ENCODE data around the gene STEAP4. TPM values are rescaled to one million over a fixed set of nuclear protein-coding genes. Genes with fewer than 3 reads are reported as not detected.

STEAP4 gene
- total and polyA plus RNA-seq, 2 of the 13 experiments (the other 11 are each of a cell fraction or from before 2014, with no cell fraction given), result not detected

- no peak for TF ChIP-seq ZFP41 (CRISPR knock-in tag; IDR thresholded peaks at IDR 0.05; ENCODE audit: borderline replicate concordance)
- no peak for TF ChIP-seq ZNF619 (CRISPR knock-in tag; IDR thresholded peaks at IDR 0.05)
- in situ Hi-C loops (cut with HindIII; ENCODE audit: extremely low pct_ligation_motif_present, low pct_unique_long_range_greater_than_20kb) (no loop called here), intact Hi-C loops (cut with micrococcal nuclease; ENCODE audit: unreplicated experiment) (no loop called here)
- POLR2A ChIA-PET, result no interaction called here
- WGBS (ENCODE audit: low lambda C conversion rate), result 2% methylated on average over 2 of the region's 2 CpGs
- H2AFZ ChIP-seq (ENCODE audit: low read length), result no peak overlapping the region
- no peak for ATAC-seq
- H3K9ac ChIP-seq (ENCODE audit: insufficient read depth, low read depth, low read length), result no peak overlapping the region
- CTCF ChIA-PET (ENCODE audit: low intra/inter-chr PET ratio, low total read pairs), result no interaction called here
- H3K4me1 ChIP-seq (ENCODE audit: insufficient read depth, low read length), result no peaks in the 10 kb centered on the region
- no peaks in the 10 kb centered on the region for H4K20me1 ChIP-seq (ENCODE audit: insufficient read depth, low read length)
- no peaks in the 10 kb centered on the region for H3K27me3 ChIP-seq (ENCODE audit: control insufficient read depth in 1 of 2, insufficient read depth in 2 of 2, low read length in 2 of 2)
- no peak overlapping the region for H3K4me3 ChIP-seq (replicated peaks in 1 of 3; ENCODE audit: insufficient read depth in 1 of 3, low read depth in 2 of 3, low read length in 3 of 3)
- DNase-seq (ENCODE audit: low spot score), result no peak
- H3K79me2 ChIP-seq (ENCODE audit: insufficient read depth, low read length), result no peaks in the 10 kb centered on the region
- H3K36me3 ChIP-seq (replicated peaks in 1 of 2; ENCODE audit: control insufficient read depth in 1 of 2, insufficient read depth in 2 of 2, low read length in 2 of 2), result no peaks in the 10 kb centered on the region
- no peak overlapping the region for H3K27ac ChIP-seq (ENCODE audit: extremely low read length, insufficient read depth, low read length)
- H3K4me2 ChIP-seq (ENCODE audit: low read depth, low read length), result no peak overlapping the region
- H3K9me3 ChIP-seq (ENCODE audit: low read length), result no peaks in the 10 kb centered on the region
- no peak for FAIRE-seq
- BruUV-seq (replicated peaks), result no TSS peak
These were observed 17.1 kb downstream of the STEAP4 start for GRCh38 chr7:88289564-88290025.

GRCh38 chr7:88281749-88282148 lies 24.9 kb downstream of the STEAP4 start:
- Histone ChIP-seq H3K9me3 (ENCODE audit: low read length) (no peaks in the 10 kb centered on the region), H3K27ac (ENCODE audit: extremely low read length, insufficient read depth, low read length) (no peak overlapping the region), H4K20me1 (ENCODE audit: insufficient read depth, low read length) (no peaks in the 10 kb centered on the region), H3K4me2 (ENCODE audit: low read depth, low read length) (no peak overlapping the region), H2AFZ (ENCODE audit: low read length) (no peak overlapping the region), H3K4me1 (ENCODE audit: insufficient read depth, low read length) (peaks cover 8% of the 10 kb centered on the region; the same call in 1 of the 2 replicates), H3K79me2 (ENCODE audit: insufficient read depth, low read length) (no peaks in the 10 kb centered on the region), H3K27me3 (ENCODE audit: control insufficient read depth in 1 of 2, insufficient read depth in 2 of 2, low read length in 2 of 2) (no peaks in the 10 kb centered on the region; a peak in 1 of 5 replicates), H3K9ac (ENCODE audit: insufficient read depth, low read depth, low read length) (no peak overlapping the region), H3K36me3 (replicated peaks in 1 of 2; ENCODE audit: control insufficient read depth in 1 of 2, insufficient read depth in 2 of 2, low read length in 2 of 2) (no peaks in the 10 kb centered on the region), H3K4me3 (replicated peaks in 1 of 3; ENCODE audit: insufficient read depth in 1 of 3, low read depth in 2 of 3, low read length in 3 of 3) (no peak overlapping the region)
- no TSS peak for BruUV-seq (replicated peaks)
- CTCF ChIA-PET (ENCODE audit: low intra/inter-chr PET ratio, low total read pairs), result no interaction called here
- WGBS (ENCODE audit: low lambda C conversion rate), result 2% methylated on average over 2 of the region's 2 CpGs
- TF ChIP-seq IRX3 (CRISPR knock-in tag; IDR thresholded peaks at IDR 0.05; ENCODE audit: borderline replicate concordance, low read depth) (no peak), BRCA1 (CRISPR knock-in tag; IDR thresholded peaks at IDR 0.05) (no peak), TBX3 (IDR thresholded peaks at IDR 0.05; ENCODE audit: borderline replicate concordance) (no peak), ZC3H4 (CRISPR knock-in tag; IDR thresholded peaks at IDR 0.05; ENCODE audit: borderline replicate concordance) (no peak), DMTF1 (CRISPR knock-in tag; IDR thresholded peaks at IDR 0.05) (no peak), EHMT2 (IDR thresholded peaks at IDR 0.05; ENCODE audit: borderline replicate concordance, low read depth, low read length) (no peak), ZBTB25 (CRISPR knock-in tag; IDR thresholded peaks at IDR 0.05) (no peak)
- POLR2A ChIA-PET, result no interaction called here
- no peak for DNase-seq (ENCODE audit: low spot score)
- in situ Hi-C loops (cut with HindIII; ENCODE audit: extremely low pct_ligation_motif_present, low pct_unique_long_range_greater_than_20kb) (no loop called here), intact Hi-C loops (cut with micrococcal nuclease; ENCODE audit: unreplicated experiment) (no loop called here)
- FAIRE-seq, result no peak
- no peak for ATAC-seq
